K562 treated with DMSO at 1 percent for 4 hours (cell line): ENCODE results near the gene TPPP2. TPM values are rescaled to one million over a fixed set of nuclear protein-coding genes. Genes with fewer than 3 reads are reported as not detected.

Source experiments
- total RNA-seq: library from RNA; unstranded; fragments of 300-600 nt; gene quantifications from 2 replicates; pipeline ENCODE4 v1.2.3, GENCODE V29; 2022; ENCODE audit not compliant: insufficient read depth

The TPPP2 gene
- not detected in 2 replicates for total RNA-seq

DNA sequence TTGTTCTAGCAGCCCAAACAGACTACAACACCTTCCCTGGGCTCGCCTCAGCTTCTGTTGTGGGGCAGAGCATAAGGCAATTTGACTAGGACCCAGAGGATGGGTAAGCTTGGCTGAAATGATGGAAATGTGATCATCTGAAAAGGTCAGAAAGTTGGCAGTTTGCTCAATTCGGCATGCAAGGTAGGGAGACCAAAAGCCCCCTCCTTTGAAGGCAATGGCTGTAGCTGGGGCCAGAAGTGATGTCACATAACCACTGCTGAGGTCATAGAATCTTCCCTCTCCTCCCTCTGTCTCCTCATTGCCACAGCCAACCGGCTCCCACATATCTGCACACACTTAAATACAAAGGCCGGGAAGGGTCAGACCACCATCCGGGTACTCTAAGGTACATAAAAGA is at the start of gene TPPP2:
Gene TPPP2 (plus strand): TSS at position 301 of the 400 bp plus-strand sequence. CDS start 365 bp downstream, outside the sequence.

DNA sequence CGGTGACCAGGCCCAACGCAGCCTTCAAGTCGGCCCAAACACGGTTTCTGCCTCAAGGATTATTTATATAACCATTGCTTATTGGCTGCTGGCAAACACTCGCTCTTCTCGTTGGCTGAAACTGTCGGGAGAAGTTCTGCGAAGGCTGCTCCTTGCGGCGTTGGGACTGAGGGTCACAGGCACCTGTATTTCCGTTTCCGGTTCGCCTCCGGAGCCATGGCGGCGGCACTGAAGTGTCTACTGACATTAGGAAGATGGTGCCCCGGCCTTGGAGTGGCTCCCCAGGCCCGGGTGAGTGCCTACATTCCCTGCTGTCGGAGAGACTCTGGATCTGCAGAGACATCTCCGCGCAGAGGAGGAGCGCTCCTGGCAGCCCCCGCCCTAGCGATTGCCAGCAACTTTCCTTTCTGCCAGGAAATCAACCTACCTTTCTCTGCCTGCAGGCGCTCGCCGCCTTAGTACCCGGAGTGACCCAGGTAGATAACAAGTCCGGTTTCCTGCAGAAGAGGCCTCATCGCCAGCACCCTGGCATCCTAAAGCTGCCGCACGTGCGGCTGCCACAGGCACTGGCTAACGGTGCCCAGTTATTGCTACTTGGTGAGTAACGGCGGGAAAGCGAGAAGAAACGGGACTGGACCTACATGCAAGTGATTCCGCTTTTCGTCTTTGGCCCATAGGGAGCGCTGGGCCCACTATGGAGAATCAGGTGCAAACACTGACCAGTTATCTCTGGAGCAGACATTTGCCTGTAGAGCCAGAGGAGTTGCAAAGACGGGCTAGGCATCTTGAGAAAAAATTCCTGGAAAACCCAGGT is 40.0 kb upstream of the TPPP2 start, which contains the start of gene METTL17:
Gene METTL17 (plus strand): TSS at position 194 of the 814 bp plus-strand sequence. CDS start 23 bp downstream, at position 217.

DNA sequence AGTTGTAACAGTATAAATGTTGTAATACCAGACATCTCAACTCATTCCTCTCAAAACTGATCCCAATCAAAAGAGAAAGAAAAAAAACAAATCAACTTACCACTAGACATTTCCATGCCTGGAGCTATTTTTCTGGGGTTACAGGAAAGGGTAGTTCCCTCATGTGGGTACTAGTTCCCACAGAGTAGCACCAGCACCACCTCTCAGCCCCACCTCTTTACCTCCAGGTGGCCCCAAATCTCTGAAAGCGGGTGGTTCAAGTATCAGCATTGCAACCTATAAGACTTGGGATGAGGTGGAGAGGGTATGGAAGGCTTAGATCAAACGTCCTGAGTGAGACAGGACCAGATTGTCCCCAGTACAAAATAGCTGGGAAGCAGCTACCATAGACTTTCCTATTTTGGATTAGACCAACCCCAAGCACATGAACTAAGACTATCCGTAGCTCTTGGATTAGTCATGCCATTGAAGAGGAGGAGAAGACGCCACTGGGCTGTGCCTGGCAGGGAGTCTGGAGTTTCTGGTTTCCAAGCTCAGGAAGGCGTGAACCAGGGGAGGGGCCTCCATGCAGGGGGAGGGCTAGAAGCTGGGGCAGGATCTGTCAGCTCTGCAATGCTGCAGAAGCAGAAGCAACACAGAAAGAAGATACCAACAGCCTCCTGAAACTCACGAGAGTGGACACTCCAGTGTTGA is 31.2 kb upstream of the TPPP2 start, which contains the start of gene SLC39A2:
Gene SLC39A2 (plus strand): TSS at position 620 of the 693 bp plus-strand sequence. CDS start 154 bp downstream, outside the sequence.

DNA sequence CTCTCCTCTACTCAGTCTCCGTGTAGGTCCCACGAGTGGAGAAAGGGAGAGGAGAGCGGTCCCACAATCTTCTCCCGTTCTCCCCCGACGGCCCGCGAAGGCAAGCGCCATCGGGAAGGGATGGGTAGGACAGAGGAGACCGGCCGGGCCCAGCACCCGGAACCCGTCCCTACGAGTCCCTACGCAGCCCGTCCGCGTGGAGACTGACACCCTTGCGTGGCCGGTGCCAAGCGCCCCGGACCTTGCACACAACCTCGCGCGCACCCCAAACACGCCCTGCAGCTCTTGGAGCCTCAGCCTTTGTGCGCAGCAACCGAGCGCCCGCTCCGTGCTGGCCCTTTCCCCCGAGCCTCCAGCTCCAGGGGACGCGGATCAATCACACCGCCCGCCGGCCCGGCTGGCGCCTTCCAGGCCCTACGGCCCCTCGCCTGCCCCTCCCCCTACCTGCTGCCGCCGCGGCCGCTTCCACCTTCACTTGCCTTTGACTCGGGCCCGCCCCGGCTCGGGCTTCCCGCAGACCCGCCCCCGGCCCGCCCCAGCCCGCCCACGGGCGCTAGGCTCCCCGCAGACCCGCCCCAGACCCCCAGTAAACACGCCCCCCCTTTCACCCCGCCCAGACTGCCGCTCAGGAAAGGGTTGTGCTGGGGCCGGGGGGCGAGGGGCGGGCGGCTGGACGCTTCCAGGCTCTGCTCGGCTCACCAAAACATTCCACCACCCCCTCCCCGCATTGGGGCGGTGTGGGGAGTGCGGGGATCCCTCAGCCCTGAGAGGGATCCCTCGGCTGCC is 5.2 kb upstream of the TPPP2 start, which contains the start of gene NDRG2:
Gene NDRG2 (minus strand): TSS at position 477 of the 786 bp plus-strand sequence. CDS start 1,746 bp downstream, outside the sequence.

DNA sequence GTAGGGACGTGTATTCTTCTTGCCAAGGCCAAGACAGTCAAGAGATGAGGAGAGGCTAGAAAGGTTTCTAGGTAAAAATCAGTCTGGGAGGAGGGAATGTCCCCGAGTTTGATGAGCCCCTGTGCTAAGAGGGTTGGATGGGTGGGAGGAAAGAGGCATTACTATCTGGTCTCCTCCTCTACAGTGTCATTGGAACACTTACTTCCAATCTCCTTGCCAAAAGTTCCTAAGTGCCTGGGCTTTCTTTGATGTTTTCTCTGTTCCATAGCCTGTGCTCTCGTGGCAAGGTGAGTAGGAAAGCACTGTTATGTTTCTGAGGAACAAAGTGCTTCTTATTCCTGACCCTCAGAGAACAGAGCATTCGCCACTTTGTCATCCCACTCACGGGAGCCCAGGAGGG is 4.7 kb downstream of the TPPP2 start, which contains the start of gene RNASE13:
Gene RNASE13 (minus strand): TSS at position 101 of the 400 bp plus-strand sequence. CDS start 519 bp downstream, outside the sequence.

DNA sequence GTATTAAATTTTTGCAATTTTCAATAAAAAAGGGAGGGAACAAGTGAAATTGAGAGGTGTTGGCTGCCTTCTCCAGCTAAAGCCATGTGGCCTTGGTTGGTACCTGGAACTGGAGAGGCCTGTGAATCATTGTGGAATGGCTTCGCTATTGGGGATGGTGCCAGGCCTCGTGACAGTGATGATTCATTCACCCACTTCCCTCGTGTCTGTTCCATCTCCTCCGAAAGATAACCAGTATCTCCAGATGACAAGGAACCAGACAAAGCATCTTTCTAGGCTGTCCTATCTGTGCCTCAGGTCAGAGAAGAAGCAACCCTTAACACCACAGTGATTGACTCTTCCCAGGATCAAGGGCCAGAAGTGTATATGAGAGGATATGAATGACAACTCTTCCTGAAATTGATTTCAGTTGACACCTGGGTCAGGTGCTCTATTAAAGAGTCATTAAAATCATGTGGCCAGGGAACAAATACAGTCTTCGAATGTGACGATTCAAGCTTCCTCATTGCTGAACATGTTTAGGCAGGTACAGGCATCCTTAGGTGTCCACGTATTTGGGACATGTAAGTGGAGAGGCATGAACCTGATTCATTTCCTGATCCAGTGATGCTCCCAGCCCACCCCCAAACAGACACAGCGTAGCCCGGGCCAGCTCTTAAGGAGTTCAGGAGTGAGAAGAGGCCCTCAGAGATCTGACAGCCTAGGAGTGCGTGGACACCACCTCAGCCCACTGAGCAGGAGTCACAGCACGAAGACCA is 11.8 kb downstream of the TPPP2 start, which contains the start of gene RNASE7:
Gene RNASE7 (plus strand): TSS at position 687 of the 758 bp plus-strand sequence. CDS start 631 bp downstream, outside the sequence.

DNA sequence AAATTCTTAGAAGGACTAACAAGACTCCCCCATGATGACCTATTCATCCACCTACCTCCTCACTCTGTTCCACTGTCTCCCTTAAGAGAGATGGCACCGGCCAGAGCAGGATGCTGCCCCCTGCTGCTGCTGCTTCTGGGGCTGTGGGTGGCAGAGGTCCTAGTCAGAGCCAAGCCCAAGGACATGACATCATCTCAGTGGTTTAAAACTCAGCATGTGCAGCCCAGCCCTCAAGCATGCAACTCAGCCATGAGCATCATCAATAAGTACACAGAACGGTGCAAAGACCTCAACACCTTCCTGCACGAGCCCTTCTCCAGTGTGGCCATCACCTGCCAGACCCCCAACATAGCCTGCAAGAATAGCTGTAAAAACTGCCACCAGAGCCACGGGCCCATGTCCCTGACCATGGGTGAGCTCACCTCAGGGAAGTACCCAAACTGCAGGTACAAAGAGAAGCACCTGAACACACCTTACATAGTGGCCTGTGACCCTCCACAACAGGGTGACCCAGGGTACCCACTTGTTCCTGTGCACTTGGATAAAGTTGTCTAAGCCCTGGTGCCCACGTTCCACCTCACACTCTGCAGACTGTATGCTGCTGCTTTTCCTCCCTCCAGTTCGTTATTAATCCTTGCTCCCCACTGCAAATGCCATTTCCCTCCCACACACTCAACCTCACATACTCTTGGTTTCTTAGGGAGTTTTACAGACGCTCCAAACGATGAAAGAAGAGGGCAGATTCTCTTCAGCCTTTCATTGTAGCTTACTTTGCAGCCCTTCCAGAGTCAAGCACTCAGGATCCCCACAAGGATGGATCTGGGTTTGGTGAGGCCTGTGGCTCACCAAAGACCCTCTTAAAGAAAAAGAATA is 28.0 kb downstream of the TPPP2 start, which contains the start of gene RNASE8:
Gene RNASE8 (plus strand): TSS at position 20 of the 873 bp plus-strand sequence. CDS start 71 bp downstream, at position 91.

DNA sequence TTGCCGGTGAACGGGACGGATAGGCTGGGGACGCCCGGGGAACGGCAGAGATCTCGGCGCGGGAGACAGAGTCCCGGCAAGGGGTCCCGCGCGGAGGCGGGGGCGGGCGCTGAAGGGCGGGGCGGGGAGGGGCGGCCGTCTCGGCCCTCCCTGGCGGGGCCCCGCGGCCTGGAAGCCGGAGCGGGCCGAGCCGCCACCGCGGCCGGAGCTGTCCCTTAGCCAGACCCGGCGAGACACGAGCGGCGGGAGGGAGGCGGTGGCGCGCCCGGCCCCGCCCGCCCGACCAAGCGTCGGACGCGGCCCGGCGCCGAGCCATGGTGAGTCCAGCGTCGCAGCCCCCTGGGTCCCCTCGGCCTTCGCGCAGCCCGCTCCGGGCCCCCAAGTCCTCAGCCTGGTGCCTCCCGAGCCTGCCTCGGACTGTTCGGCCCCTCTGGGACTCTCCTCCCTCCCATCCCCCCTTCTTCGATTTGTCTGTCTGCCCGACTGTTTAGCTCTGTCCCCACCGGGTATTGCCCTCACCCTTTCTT is 40.1 kb downstream of the TPPP2 start, which contains the start of gene ARHGEF40:
Gene ARHGEF40 (plus strand): TSS at position 222 of the 527 bp plus-strand sequence. CDS start 93 bp downstream, at position 315.

Other genes with a start within 250 kb of the TPPP2 start
- not detected in 2 replicates for gene RNASE6, start 248.9 kb upstream of the TPPP2 start, total RNA-seq
- 20.2 and 38.3 TPM in 2 replicates for gene RNASE1, start 227.4 kb upstream of the TPPP2 start, total RNA-seq
- gene RNASE3, start 138.8 kb upstream of the TPPP2 start, total RNA-seq = not detected in 2 replicates
- not detected in 2 replicates for gene RNASE2, start 74.7 kb upstream of the TPPP2 start, total RNA-seq
- 65.2 and 77.8 TPM in 2 replicates for gene METTL17, start 40.2 kb upstream of the TPPP2 start, total RNA-seq
- gene SLC39A2, start 30.9 kb upstream of the TPPP2 start, total RNA-seq = not detected in 2 replicates
- gene NDRG2, start 5.2 kb upstream of the TPPP2 start, total RNA-seq = 81.3 and 141 TPM in 2 replicates
- not detected in 2 replicates for gene RNASE13, start 4.6 kb downstream of the TPPP2 start, total RNA-seq
- not detected in 2 replicates for gene RNASE7, start 12.1 kb downstream of the TPPP2 start, total RNA-seq
- not detected in 2 replicates for gene RNASE8, start 27.6 kb downstream of the TPPP2 start, total RNA-seq
- gene ARHGEF40, start 40.1 kb downstream of the TPPP2 start, total RNA-seq = 4.5 and 5.3 TPM in 2 replicates
- 17.2 and 24.1 TPM in 2 replicates for gene ZNF219, start 68.4 kb downstream of the TPPP2 start, total RNA-seq
- gene TMEM253, start 70.8 kb downstream of the TPPP2 start, total RNA-seq = not detected in 2 replicates
- gene OR5AU1, start 125.8 kb downstream of the TPPP2 start, total RNA-seq = not detected in 2 replicates
- gene HNRNPC, start 239.2 kb downstream of the TPPP2 start, total RNA-seq = 505 and 565 TPM in 2 replicates
- gene RPGRIP1, start 249.9 kb downstream of the TPPP2 start, total RNA-seq = 0.84 and 1.1 TPM in 2 replicates